T-helper 1 cell treated with Interleukin-12 subunit alpha and Interleukin-12 subunit beta and Interleukin-4 antibody, amounts not matched to agents 30 ng/mL and 1 ng/mL, for 36 hours (primary cell): Measurements from ENCODE around the gene HBS1L. TPM values are rescaled to one million over a fixed set of nuclear protein-coding genes. Genes with fewer than 3 reads are reported as not detected.

Experiments used
- intact Hi-C: fragments of 100-400 bp; cut with micrococcal nuclease; formaldehyde crosslinking; loops from one replicate; pipeline ENCODE4 v1.15.1; 2024
- total RNA-seq: library from RNA; stranded (reverse); gene quantifications from 2 replicates; pipeline ENCODE4 v1.2.3, GENCODE V29; 2022

The HBS1L gene
- total RNA-seq, 1 donor from 2014 or later = 104 TPM

DNA sequence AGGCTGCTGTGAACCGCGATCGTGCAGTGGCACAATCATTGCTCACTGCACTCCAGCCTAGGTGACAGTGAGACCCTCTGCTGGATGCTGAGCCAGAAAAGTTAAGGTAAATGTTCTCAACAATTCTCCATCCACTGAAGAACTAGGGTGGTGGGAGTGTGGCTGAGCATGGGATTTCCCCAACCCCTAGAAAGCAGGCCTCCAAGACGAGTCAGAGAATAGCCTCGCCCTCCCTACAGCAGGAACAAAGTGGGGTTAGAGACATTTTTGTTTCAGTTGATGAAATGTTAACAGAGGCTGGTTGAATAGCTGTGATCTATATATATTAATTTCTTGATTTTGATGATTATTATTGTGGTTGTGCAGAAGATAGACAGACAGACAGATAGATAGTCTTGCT, 98.6 kb downstream of the HBS1L start:
- intact Hi-C loops = no loop called here

DNA sequence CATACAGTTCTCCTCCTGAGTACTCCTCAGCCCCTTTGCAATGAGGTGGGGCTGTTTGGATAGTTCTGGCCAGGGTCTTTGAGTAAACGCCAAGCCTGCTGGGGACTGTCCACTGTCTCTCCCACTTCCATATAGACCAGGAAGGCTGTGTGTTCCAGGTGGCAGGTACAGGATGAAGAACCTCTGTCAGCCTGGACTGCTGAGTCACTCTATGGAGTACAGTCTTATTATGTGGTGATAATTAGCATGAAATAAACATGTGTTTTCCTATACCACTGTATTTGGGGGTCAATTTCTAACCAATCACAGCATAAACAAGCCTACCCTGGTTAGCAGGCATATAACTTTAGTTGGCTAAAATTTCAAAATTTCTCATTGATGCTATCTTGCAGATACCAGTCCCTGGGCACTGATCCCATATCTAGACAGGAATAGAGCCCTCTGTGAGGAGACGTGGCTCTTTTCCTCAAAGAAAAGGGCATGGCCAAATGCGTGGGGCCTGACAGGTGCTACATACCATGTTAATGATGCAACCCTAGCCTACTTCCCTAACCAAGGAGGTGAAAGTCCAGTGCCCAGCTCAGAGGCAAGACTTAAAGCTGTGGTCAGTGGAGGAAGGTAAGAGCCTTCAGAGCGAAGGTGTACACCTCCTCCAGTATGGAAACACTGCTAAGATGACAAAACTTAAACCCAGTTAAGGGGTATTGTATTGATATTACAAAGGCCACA, 100.2 kb downstream of the HBS1L start:
- intact Hi-C loops = no loop called here

- intact Hi-C loops = no loop called here
These were observed 102.9 kb downstream of the HBS1L start for GRCh38 chr6:134951494-134952263.

DNA sequence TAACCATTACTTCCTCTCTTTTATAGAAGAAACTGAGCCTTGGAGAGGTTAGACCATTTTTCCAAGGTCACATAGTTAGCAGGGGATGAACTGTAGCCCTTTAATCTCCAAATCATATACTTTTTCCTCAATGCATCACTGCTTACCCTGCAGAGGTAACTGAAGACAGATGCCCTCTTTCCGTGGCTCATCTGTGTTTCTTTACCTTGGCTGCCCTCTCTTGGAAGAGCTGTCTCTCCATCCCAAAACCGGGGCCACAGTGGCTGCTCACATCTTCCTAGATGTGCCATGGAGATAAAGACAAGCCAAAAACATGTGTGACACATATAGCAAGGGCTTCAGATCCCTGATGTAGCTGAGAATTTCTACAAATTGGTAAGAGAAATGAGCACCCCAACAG, 104.1 kb downstream of the HBS1L start:
- intact Hi-C loops = no loop called here

DNA sequence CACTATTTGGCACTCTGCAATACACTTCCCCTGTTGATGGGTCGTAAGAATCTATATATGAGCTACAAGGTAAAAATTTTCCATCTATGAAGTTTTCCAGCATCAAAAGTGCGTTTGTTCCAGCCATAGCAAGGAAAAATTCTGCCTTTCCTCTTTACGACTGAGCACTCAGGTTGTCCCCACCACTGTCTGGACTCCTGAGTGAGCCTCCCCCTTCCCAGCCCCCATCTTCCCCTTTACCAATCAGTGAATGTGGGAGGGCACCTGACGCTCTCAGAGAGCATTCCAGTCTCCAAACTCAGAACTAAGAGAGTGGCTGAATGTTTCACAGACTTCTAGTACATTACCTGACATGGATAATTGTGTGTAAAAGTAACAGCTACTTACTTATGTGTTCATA, 104.7 kb downstream of the HBS1L start, which contains the start of gene ALDH8A1:
Gene ALDH8A1 (minus strand): TSS at position 175 of the 400 bp plus-strand sequence. CDS start 48 bp downstream, at position 127.
- intact Hi-C loops = no loop called here

DNA sequence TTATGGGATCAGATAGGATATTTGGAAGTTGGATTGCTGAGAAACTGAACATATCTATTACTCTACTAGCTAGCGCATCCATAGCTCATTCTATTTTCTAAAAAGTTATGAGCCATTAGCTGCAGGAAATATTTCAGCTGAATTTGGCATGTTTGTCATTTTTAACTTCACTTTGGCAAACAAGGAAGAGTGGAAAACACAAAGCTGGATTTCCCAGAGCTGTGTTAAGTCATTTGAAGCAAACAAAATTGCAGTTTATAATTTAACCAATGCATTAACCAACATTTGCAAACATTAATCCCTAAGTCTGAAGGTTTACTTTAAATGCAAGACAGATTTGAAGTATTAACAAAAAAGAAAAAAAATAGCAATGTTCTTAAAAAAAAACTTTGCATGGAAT, 105.9 kb downstream of the HBS1L start:
- intact Hi-C loops = no loop called here

GRCh38 chr6:134948142-134948541, 106.5 kb downstream of the HBS1L start:
- intact Hi-C loops = no loop called here

- intact Hi-C loops = no loop called here
These were observed 109.6 kb downstream of the HBS1L start for GRCh38 chr6:134945045-134945444.

DNA sequence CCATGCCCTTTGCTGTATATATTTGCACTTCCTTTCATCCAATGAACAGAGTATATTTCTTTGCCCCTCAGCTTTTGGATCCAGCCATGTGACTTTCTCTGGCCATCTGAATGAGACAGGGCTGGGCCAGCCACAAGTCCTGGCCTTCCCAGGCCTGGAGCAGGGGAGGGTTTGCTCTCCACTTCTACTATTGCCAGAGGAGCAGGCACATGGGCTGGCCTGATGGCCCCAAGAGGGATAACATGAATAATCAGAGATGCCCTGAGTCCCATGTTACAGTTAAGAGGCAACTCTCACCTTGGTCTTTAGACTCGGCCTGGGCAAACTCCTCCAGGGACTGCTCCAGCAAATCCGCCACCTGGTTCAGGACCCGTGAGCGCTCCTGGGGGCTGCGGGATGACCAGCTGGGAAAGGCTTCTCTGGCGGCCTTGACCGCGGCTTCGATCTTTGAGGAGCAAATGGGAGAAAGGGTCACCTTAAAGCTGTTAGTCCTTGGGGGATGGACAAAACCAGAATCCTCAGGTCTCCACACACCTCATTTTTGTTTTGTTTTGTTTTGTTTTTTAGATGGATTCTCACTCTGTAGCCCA, 111.0 kb downstream of the HBS1L start:
- intact Hi-C loops = no loop called here

- intact Hi-C loops = no loop called here
These were observed 115.7 kb downstream of the HBS1L start for GRCh38 chr6:134938896-134939295.

DNA sequence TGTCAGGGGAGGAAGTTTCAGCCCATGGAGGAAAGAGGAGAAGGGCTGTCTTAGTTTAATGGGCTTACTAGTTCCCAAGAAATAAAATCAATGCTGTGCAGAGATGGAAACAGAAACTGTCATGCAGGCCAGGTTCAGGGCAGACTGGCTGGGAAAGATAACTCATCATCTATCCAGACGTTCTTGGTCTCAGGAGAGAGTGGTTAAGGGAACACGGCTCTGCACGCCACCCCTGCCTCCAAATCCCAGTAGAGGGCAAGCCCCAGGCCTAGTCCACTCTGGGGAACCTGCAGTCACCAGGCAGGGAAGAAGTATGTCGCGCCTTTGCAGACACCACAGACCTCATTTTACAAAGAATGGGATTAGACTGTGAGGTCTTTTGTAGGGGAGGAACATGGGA, 117.2 kb downstream of the HBS1L start:
- intact Hi-C loops = no loop called here

DNA sequence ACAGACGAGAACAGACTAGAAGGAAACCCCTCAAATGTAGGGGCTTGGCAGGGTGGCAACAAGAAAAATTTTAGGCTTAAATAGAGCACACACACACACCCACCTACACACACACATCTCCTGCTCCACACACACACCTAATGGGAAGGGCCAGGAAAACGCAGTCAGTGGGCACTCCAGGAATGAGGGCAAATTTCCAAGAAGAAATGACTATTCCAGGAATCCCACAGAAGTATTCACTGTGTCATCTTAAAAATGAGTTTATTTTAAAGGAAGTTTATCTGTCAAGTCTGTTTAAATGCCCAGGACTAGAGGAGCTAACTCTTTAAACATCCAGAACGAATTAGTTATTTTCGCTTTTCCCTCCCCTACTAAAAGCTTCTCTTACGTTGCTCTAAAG, 117.7 kb downstream of the HBS1L start:
- intact Hi-C loops = no loop called here

- intact Hi-C loops = no loop called here
These were observed 118.1 kb downstream of the HBS1L start for GRCh38 chr6:134936476-134936875.

DNA sequence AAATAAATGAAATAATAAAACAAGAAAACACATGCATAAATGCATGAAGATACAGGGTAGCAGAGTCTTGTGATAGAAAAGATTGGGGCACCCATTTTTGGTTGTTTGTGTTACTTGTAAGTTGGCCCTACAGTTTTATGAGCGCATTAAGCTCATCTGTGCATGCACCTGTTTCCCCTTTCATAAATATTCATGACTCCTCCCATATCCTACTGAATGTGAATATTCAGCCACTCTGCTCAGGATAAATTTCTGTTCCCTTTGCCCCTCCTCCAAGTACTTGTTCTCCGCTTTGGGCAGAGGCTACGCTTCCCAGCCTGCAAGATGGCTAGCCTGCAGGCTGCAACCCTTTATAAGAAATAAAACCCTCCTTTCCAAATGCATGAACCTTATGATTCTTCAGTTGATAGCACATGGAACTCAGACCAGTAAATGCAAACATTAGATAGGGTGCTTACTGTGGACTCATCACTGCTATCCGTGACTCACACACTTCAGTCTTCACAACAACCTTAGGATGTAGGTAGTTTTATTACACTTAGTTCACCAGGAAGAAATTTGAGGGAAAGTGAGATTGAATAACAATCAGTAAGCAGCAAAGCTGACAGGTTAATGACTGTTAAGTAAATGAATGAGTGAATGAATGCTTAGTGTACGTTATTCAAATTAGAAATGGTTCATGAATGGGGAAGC, 119.7 kb downstream of the HBS1L start:
- intact Hi-C loops = no loop called here

DNA sequence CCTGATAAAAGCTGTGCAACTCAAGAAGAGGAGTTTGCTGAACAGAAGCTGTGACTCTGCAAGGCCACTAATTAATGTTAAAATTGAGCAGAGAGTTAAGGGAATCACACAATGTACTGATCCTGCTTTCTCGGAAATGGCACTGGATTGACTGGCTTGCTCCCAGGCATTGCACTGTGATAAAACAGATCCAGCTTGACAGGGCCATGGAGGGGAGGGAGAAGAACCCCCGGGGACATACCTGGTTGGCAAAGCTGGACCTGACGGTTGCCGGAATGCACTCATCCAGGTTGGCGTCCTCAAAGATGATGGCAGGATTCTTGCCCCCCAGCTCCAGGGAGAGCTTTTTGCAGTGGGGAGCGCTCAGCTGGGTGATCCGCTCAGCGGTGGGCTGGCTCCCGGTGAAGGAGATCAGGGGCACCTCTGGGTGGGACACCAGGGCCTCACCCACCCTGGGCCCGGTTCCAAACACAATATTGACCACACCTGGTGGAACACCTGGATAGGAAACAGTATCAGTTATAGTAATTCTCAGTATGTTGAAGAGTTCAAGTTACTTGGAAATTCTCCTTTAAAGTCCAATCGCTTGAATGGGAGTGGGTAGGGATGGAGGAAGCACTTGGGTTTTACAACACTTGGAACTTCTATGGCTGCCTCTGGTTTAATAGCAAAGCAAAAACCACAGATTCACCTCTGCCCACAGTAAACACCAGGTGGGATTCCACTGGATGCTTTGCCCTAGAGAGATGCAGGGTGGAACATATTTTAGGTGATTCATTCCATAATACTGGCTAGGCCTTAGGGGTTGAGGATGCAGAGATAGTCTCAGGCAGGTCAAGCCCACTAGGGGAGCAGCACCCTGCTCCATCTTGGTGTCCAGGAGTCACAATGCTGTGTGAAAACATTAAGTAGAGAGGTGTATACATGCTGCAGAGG, 121.8 kb downstream of the HBS1L start:
- intact Hi-C loops = no loop called here

DNA sequence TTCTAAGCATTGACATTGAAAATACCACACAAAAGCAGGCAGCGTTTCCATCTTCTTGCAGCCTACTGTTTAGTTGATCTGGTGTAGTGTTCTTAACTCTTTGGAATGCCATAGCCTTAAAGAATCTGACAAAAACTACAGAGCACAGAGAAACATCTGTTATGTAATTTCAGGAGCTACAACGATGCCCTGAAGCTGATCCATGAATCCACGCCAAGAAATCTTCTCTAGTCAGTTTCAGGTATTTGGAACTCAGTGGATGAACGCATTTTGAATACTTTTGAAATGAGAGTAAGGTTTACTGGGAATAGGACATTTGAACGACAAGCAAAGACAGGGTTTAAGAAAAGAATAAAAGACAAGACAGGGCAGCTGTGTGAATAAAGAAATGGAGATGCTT, 122.5 kb downstream of the HBS1L start:
- intact Hi-C loops = no loop called here

DNA sequence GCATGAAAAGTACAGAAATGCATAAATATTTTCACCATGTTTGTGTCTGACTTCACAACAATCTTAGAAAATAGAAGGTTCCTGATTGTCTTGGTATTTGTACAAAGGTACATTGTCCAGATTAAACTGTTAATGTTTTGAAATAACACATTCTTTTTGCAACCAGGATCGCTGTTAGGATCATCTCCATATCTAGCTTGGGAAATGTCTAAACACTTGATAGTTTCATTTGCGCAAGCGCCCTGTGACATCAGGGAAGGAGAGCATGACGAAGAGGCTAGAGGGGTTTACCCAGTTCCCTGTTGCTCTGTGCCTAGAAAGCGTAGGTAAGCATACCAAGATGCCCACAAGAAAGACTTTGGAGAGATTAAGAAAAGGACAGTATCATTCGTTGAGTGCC, 124.2 kb downstream of the HBS1L start:
- intact Hi-C loops = no loop called here

GRCh38 chr6:134928151-134928900, 126.3 kb downstream of the HBS1L start:
- intact Hi-C loops = no loop called here

GRCh38 chr6:134925800-134926199, 128.8 kb downstream of the HBS1L start:
- intact Hi-C loops = no loop called here

DNA sequence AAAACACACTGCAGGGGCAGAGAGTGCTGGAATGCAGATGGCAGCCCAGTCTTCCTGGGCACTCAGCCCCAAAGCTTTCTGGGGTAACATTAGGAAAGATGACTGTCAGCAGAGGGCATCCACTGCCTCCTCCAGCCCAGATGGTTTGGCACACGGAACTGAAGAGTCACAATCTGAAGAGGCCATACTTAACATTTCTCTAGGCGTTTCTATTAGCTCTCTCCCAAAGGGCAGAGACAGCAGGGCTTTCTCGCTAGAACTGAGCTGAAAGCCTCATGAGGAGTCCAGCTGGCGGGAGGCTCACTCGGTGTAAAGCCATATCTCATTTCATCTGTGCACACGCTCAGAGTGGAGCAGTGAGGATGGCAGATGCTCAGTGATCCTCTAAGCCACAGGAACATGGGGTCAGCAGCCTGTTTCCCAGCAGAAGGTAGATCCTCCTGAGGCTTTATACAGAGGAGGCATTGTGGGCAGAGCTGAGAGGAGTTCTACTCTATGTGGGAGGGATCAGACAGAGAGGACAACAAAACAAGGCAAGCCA, 132.8 kb downstream of the HBS1L start:
- intact Hi-C loops = no loop called here
